ENCODE measurements around the gene ADGRA3. TPM values are rescaled to one million over a fixed set of nuclear protein-coding genes. Genes with fewer than 3 reads are reported as not detected.

The ADGRA3 gene
- total RNA-seq, 1 experiment from 2014 or later, result 40.5 TPM

- CTCF ChIA-PET, result interaction anchor here (0.7 to 1.7 kb wide), 7 partner anchors 9 to 646 kb away, joined by 3 to 11 read pairs (median 3); no protein-coding TSS in a partner anchor
- no peak overlapping the region for H3K4me3 Mint-ChIP-seq
- peak; percentile 98 for ATAC-seq
- H3K27ac Mint-ChIP-seq, result peak overlapping the region; percentile 92
- peaks cover 38% of the 10 kb centered on the region for H3K36me3 Mint-ChIP-seq
- DNase-seq (ENCODE audit: low spot score), result peak; percentile 45
- TF ChIP-seq ZNF671 (CRISPR knock-in tag; IDR thresholded peaks at IDR 0.05) (no peak), EMX1 (CRISPR knock-in tag; IDR thresholded peaks at IDR 0.05) (no peak), ZBTB21 (CRISPR knock-in tag; IDR thresholded peaks at IDR 0.05; ENCODE audit: borderline replicate concordance) (no peak), FOXP4 (CRISPR knock-in tag; IDR thresholded peaks at IDR 0.05) (no peak), NR1H2 (CRISPR knock-in tag; IDR thresholded peaks at IDR 0.05) (no peak), TP53 (CRISPR knock-in tag; IDR thresholded peaks at IDR 0.05) (no peak), OVOL2 (CRISPR knock-in tag; IDR thresholded peaks at IDR 0.05; ENCODE audit: borderline replicate concordance) (no peak)
- H3K27me3 Mint-ChIP-seq (ENCODE audit: low read depth), result no peaks in the 10 kb centered on the region
- H3K9me3 Mint-ChIP-seq, result no peaks in the 10 kb centered on the region
- POLR2A ChIA-PET, result no interaction called here
- peaks cover 30% of the 10 kb centered on the region for H3K4me1 Mint-ChIP-seq
Measured at GRCh38 chr4:22434895-22435294, 81.0 kb downstream of the ADGRA3 start.

- peaks cover 27% of the 10 kb centered on the region for H3K4me1 Mint-ChIP-seq
- DNase-seq (ENCODE audit: low spot score) (no peak), ATAC-seq (no peak)
- no peak for TF ChIP-seq ATF1 (CRISPR knock-in tag; IDR thresholded peaks at IDR 0.05)
- peaks cover 54% of the 10 kb centered on the region for H3K36me3 Mint-ChIP-seq
- no peak overlapping the region for H3K4me3 Mint-ChIP-seq
- H3K9me3 Mint-ChIP-seq, result no peaks in the 10 kb centered on the region
- no peaks in the 10 kb centered on the region for H3K27me3 Mint-ChIP-seq (ENCODE audit: low read depth)
- POLR2A ChIA-PET, result no interaction called here
- CTCF ChIA-PET, result no interaction called here
- H3K27ac Mint-ChIP-seq, result no peak overlapping the region
Measured at GRCh38 chr4:22430626-22431025, 85.2 kb downstream of the ADGRA3 start.

- DNase-seq (ENCODE audit: low spot score), result no peak
- Mint-ChIP-seq H3K27ac (no peak overlapping the region), H3K9me3 (no peaks in the 10 kb centered on the region), H3K27me3 (ENCODE audit: low read depth) (no peaks in the 10 kb centered on the region), H3K4me1 (peaks cover 15% of the 10 kb centered on the region), H3K36me3 (peaks cover 60% of the 10 kb centered on the region), H3K4me3 (no peak overlapping the region)
- no peak for ATAC-seq
- ChIA-PET POLR2A (no interaction called here), CTCF (interaction anchor here (1.4 kb wide), 1 partner anchor 39 kb away, joined by 4 read pairs; no protein-coding TSS in a partner anchor)
- TF ChIP-seq MXD4 (CRISPR knock-in tag; IDR thresholded peaks at IDR 0.05; ENCODE audit: borderline replicate concordance) (no peak), HMGXB4 (CRISPR knock-in tag; IDR thresholded peaks at IDR 0.05) (no peak), ZNF281 (CRISPR knock-in tag; IDR thresholded peaks at IDR 0.05) (no peak), FOXK1 (CRISPR knock-in tag; IDR thresholded peaks at IDR 0.05) (no peak), E2F5 (CRISPR knock-in tag; IDR thresholded peaks at IDR 0.05) (no peak), MLX (CRISPR knock-in tag; IDR thresholded peaks at IDR 0.05) (no peak), FOXP4 (CRISPR knock-in tag; IDR thresholded peaks at IDR 0.05) (no peak), ZNF423 (CRISPR knock-in tag; IDR thresholded peaks at IDR 0.05) (no peak), CREB1 (CRISPR knock-in tag; IDR thresholded peaks at IDR 0.05) (no peak), ZNF532 (CRISPR knock-in tag; IDR thresholded peaks at IDR 0.05; ENCODE audit: borderline replicate concordance) (no peak)
Measured at GRCh38 chr4:22428441-22428840, 87.4 kb downstream of the ADGRA3 start.
